Mucosa of descending colon (tissue), 3 donors: ENCODE measurements around the gene GOLGA5. TPM values are rescaled to one million over a fixed set of nuclear protein-coding genes. Genes with fewer than 3 reads are reported as not detected.
A peak's percentile ranks its signal among the peaks of the same experiment; 100 is the strongest.

Experiments used
- ATAC-seq: fragments of 200-7000 bp; cut with Tn5 transposase; one replicate; pipeline ENCODE4 v1.9.1; 2020; ENCODE audit warnings: mild to moderate bottlenecking, moderate library complexity
- DNase-seq, 3 donors: peaks; one replicate each; pipeline ENCODE4 v3.0.0-alpha.2; 2020
- H3K36me3 ChIP-seq: fragments of 200-600 bp; one replicate; pipeline ENCODE4 v1.8.0; 2021; ENCODE audit warnings: low read depth, mild to moderate bottlenecking
- H3K4me1 ChIP-seq: fragments of 200-600 bp; one replicate; pipeline ENCODE4 v1.8.0; 2021; ENCODE audit warnings: low read depth, mild to moderate bottlenecking
- H3K4me3 ChIP-seq: fragments of 200-600 bp; one replicate; pipeline ENCODE4 v1.8.0; 2021; ENCODE audit warnings: mild to moderate bottlenecking
- H3K9me3 ChIP-seq: fragments of 200-600 bp; one replicate; pipeline ENCODE4 v1.8.0; 2021; ENCODE audit warnings: mild to moderate bottlenecking
- intact Hi-C, 2 donors: fragments of 100-400 bp; cut with DNase I in 1 of 2; cut with micrococcal nuclease in 1 of 2; formaldehyde crosslinking; loops; one replicate each; pipeline versions ENCODE4 v1.11.0 to v1.11.1; 2022; cut with DNase I, micrococcal nuclease
- total RNA-seq, 3 donors: library from RNA; stranded (reverse); fragmentation: NEBNext Ultra II Directional in 2 of 3; extraction: Animal tissue kit (Norgen Biotek cat#: 25700) in 2 of 3; gene quantifications; one replicate each; pipeline versions ENCODE4 v1.2.1 to v1.2.4, GENCODE V29; 2021 to 2023
- TF ChIP-seq, protein P1 (sequence below): fragments of 200-600 bp; IDR thresholded peaks from one replicate; pipeline ENCODE4 v1.8.0; 2022; ENCODE audit warnings: antibody characterized with exemption, mild to moderate bottlenecking
- donor health status: DM: no; HTN: no; CAD: no; lungs with moderate emphysema.
- donor health status: DM: no; HTN: no; CAD: no.
- donor health status: DM: no; HTN: yes; CAD: no.

GOLGA5 gene
- total RNA-seq, 3 donors from 2014 or later: 33.8 to 40.0 (median 39.2) TPM

GRCh38 chr14:92830902-92831301, 36.8 kb downstream of the GOLGA5 start:
- no peaks in the 10 kb centered on the region for H3K4me1 ChIP-seq
- TF ChIP-seq, protein P1, sequence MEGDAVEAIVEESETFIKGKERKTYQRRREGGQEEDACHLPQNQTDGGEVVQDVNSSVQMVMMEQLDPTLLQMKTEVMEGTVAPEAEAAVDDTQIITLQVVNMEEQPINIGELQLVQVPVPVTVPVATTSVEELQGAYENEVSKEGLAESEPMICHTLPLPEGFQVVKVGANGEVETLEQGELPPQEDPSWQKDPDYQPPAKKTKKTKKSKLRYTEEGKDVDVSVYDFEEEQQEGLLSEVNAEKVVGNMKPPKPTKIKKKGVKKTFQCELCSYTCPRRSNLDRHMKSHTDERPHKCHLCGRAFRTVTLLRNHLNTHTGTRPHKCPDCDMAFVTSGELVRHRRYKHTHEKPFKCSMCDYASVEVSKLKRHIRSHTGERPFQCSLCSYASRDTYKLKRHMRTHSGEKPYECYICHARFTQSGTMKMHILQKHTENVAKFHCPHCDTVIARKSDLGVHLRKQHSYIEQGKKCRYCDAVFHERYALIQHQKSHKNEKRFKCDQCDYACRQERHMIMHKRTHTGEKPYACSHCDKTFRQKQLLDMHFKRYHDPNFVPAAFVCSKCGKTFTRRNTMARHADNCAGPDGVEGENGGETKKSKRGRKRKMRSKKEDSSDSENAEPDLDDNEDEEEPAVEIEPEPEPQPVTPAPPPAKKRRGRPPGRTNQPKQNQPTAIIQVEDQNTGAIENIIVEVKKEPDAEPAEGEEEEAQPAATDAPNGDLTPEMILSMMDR: no peak
- H3K36me3 ChIP-seq: no peaks in the 10 kb centered on the region
- no peaks in the 10 kb centered on the region for H3K9me3 ChIP-seq
- ATAC-seq: peak; percentile 47
- H3K4me3 ChIP-seq: no peak overlapping the region
- DNase-seq: no peak
- intact Hi-C loops: no loop called here

GRCh38 chr14:92832137-92832700, 38.1 kb downstream of the GOLGA5 start:
- Histone ChIP-seq H3K4me3 (no peak overlapping the region), H3K36me3 (no peaks in the 10 kb centered on the region), H3K9me3 (no peaks in the 10 kb centered on the region), H3K4me1 (no peaks in the 10 kb centered on the region)
- TF ChIP-seq, protein P1: no peak
- intact Hi-C loops: no loop called here
- no peak for ATAC-seq
- DNase-seq: no peak

- no peak for DNase-seq
- intact Hi-C loops: no loop called here
- Histone ChIP-seq H3K9me3 (no peaks in the 10 kb centered on the region), H3K4me3 (no peak overlapping the region), H3K4me1 (no peaks in the 10 kb centered on the region), H3K36me3 (peaks cover 4% of the 10 kb centered on the region)
- TF ChIP-seq, protein P1: no peak
- no peak for ATAC-seq
Measured at GRCh38 chr14:92841930-92842329, 47.8 kb downstream of the GOLGA5 start.

- Histone ChIP-seq H3K4me1 (no peaks in the 10 kb centered on the region), H3K4me3 (no peak overlapping the region), H3K36me3 (no peaks in the 10 kb centered on the region), H3K9me3 (no peaks in the 10 kb centered on the region)
- no peak for ATAC-seq
- no peak for DNase-seq
- TF ChIP-seq, protein P1: no peak
- intact Hi-C loops: no loop called here
Measured at GRCh38 chr14:92844204-92844603, 50.1 kb downstream of the GOLGA5 start.

- peak; percentile 54 for ATAC-seq
- intact Hi-C loops: no loop called here
- DNase-seq: no peak
Measured at GRCh38 chr14:92846162-92846897, 52.2 kb downstream of the GOLGA5 start.

More at GRCh38 chr14:92846162-92846897, 52.2 kb downstream of the GOLGA5 start:
- H3K9me3 ChIP-seq: no peaks in the 10 kb centered on the region
- no peaks in the 10 kb centered on the region for H3K36me3 ChIP-seq
- H3K4me1 ChIP-seq: no peaks in the 10 kb centered on the region
- TF ChIP-seq, protein P1: no peak
- H3K4me3 ChIP-seq: no peak overlapping the region
